Lower lobe of right lung (tissue), 2 donors: Measurements from ENCODE around the gene MASP1. TPM values are rescaled to one million over a fixed set of nuclear protein-coding genes. Genes with fewer than 3 reads are reported as not detected.

Experiments
- ATAC-seq, 2 donors: fragments of 200-7000 bp; cut with Tn5 transposase; one replicate each; pipeline ENCODE4 v1.9.1; 2020 to 2022; ENCODE audit warnings: mild to moderate bottlenecking in 2 of 2, moderate library complexity in 2 of 2
- DNase-seq: peaks from one replicate; pipeline ENCODE4 v3.0.0-alpha.2; 2020
- H3K27ac ChIP-seq: fragments of 200-600 bp; one replicate; pipeline ENCODE4 v1.8.0; 2022
- H3K27me3 ChIP-seq: fragments of 200-600 bp; one replicate; pipeline ENCODE4 v1.8.0; 2022; ENCODE audit warnings: low read depth
- H3K36me3 ChIP-seq: fragments of 200-600 bp; one replicate; pipeline ENCODE4 v1.8.0; 2022; ENCODE audit warnings: mild to moderate bottlenecking
- H3K4me1 ChIP-seq: fragments of 200-600 bp; one replicate; pipeline ENCODE4 v1.8.0; 2022
- H3K4me3 ChIP-seq: fragments of 200-600 bp; one replicate; pipeline ENCODE4 v1.8.0; 2022; ENCODE audit warnings: mild to moderate bottlenecking
- H3K9me3 ChIP-seq: fragments of 200-600 bp; one replicate; pipeline ENCODE4 v1.8.0; 2022
- intact Hi-C: fragments of 100-400 bp; cut with DNase I; formaldehyde crosslinking; loops from one replicate; pipeline ENCODE4 v1.11.0; 2022
- total RNA-seq: library from RNA; stranded (reverse); fragmentation: NEBNext Ultra II Directional; extraction: Animal tissue kit (Norgen Biotek cat#: 25700); gene quantifications from one replicate; pipeline ENCODE4 v1.2.1, GENCODE V29; 2021
- TF ChIP-seq, protein P1 (sequence below): fragments of 200-600 bp; IDR thresholded peaks from one replicate; pipeline ENCODE4 v1.8.0; 2022; ENCODE audit warnings: antibody characterized with exemption, mild to moderate bottlenecking
- donor health status: DM: no; HTN: yes; CAD: no; lungs with severe emphysema.

The MASP1 gene
- total RNA-seq, 1 donor from 2014 or later, result 4.3 TPM

DNA sequence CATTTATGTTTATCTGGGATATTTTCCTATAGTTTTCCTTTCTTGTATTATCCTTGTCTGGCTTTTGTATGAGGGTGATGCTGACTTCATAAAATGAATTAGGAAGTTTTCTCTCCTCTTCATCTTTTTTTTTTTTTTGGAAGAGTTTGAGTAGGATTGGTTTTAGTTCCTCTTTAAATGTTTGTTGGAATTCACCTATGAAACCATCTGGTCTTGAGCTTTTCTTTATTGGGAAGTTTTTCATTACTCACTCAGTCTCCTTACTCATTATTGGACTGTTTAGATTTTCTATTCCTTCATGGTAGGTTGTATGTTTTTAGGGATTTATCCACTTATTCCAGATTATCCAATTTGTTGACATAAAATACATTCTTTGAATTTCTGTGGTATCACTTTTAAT, 18.7 kb upstream of the MASP1 start:
- Histone ChIP-seq H3K9me3 (no peaks in the 10 kb centered on the region), H3K36me3 (no peaks in the 10 kb centered on the region), H3K27me3 (peaks cover 11% of the 10 kb centered on the region), H3K27ac (no peak overlapping the region), H3K4me1 (no peaks in the 10 kb centered on the region), H3K4me3 (no peak overlapping the region)
- TF ChIP-seq, protein P1, sequence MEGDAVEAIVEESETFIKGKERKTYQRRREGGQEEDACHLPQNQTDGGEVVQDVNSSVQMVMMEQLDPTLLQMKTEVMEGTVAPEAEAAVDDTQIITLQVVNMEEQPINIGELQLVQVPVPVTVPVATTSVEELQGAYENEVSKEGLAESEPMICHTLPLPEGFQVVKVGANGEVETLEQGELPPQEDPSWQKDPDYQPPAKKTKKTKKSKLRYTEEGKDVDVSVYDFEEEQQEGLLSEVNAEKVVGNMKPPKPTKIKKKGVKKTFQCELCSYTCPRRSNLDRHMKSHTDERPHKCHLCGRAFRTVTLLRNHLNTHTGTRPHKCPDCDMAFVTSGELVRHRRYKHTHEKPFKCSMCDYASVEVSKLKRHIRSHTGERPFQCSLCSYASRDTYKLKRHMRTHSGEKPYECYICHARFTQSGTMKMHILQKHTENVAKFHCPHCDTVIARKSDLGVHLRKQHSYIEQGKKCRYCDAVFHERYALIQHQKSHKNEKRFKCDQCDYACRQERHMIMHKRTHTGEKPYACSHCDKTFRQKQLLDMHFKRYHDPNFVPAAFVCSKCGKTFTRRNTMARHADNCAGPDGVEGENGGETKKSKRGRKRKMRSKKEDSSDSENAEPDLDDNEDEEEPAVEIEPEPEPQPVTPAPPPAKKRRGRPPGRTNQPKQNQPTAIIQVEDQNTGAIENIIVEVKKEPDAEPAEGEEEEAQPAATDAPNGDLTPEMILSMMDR, result no peak
- intact Hi-C loops, result no loop called here
- DNase-seq (no peak), ATAC-seq (no peak)

DNA sequence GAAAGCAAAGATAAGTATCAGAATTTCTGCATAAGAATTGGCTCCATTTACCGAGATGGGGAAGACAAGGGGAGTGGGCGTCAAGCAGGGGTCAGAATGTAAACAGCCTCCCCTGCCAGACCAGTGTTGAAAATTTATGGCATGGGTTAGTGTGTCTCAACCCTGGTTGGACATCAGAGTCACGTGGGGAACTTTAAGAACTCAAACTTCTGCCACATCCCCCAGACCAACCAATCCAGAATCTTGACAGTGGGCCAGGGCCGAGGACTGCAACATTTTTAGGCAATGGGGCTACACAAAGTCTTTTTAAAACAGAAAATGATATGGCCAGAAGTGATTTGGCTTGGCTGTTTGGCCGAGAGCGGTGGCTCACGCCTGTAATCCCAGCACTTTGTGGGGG, 14.3 kb upstream of the MASP1 start:
- intact Hi-C loops, result no loop called here
- no peak for DNase-seq
- H3K27me3 ChIP-seq, result no peaks in the 10 kb centered on the region
- no peaks in the 10 kb centered on the region for H3K9me3 ChIP-seq
- ATAC-seq, result no peak
- no peak overlapping the region for H3K4me3 ChIP-seq
- no peaks in the 10 kb centered on the region for H3K36me3 ChIP-seq
- H3K4me1 ChIP-seq, result no peaks in the 10 kb centered on the region
- H3K27ac ChIP-seq, result no peak overlapping the region
- TF ChIP-seq, protein P1, result no peak

- H3K27ac ChIP-seq, result no peak overlapping the region
- DNase-seq, result no peak
- no peaks in the 10 kb centered on the region for H3K9me3 ChIP-seq
- TF ChIP-seq, protein P1, result no peak
- ATAC-seq, result no peak
- intact Hi-C loops, result no loop called here
- H3K4me1 ChIP-seq, result peaks cover 8% of the 10 kb centered on the region
- H3K27me3 ChIP-seq, result no peaks in the 10 kb centered on the region
- no peaks in the 10 kb centered on the region for H3K36me3 ChIP-seq
- no peak overlapping the region for H3K4me3 ChIP-seq
These were observed 8.1 kb upstream of the MASP1 start for GRCh38 chr3:187299611-187300010.

DNA sequence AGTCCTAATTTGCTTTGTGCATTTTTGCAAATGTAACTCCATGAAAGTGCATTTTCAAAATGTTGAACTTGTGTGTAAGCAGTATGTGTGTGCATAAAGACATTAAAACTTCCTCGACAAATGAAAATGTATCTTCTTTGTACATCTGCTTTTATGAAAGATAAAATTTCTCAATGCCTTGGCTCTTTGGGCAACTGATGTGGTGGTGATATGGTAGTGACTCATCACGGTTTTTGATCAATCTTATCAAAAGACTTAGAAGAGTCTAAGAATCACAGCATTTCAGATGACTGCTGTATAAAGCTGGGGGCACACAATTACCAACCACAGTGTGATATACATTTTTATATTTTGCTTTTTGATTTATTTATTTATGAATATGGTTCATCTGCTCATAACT, 5.4 kb upstream of the MASP1 start:
- intact Hi-C loops, result no loop called here
- H3K9me3 ChIP-seq, result no peaks in the 10 kb centered on the region
- ATAC-seq (no peak), DNase-seq (no peak)
- no peaks in the 10 kb centered on the region for H3K36me3 ChIP-seq
- TF ChIP-seq, protein P1, result no peak
- H3K27ac ChIP-seq, result no peak overlapping the region
- H3K4me3 ChIP-seq, result no peak overlapping the region
- H3K4me1 ChIP-seq, result peaks cover 16% of the 10 kb centered on the region
- no peaks in the 10 kb centered on the region for H3K27me3 ChIP-seq

GRCh38 chr3:187296058-187296457, 4.5 kb upstream of the MASP1 start:
- Histone ChIP-seq H3K36me3 (no peaks in the 10 kb centered on the region), H3K27me3 (no peaks in the 10 kb centered on the region), H3K27ac (no peak overlapping the region), H3K4me3 (no peak overlapping the region), H3K4me1 (peaks cover 22% of the 10 kb centered on the region), H3K9me3 (no peaks in the 10 kb centered on the region)
- intact Hi-C loops, result no loop called here
- DNase-seq, result no peak
- no peak for ATAC-seq
- TF ChIP-seq, protein P1, result no peak
